HuH-7 (cell line): Measurements from ENCODE around the gene POMZP3.
"Not testable (repeated sequence)": the region's sequence is repeated elsewhere in the genome, so short reads cannot be mapped to it uniquely, and the experiment has no call there.

Experiments used
- DNase-seq: peaks from one replicate; pipeline ENCODE4 v3.0.0; 2011; ENCODE audit warnings: low spot score

POMZP3 gene

DNA sequence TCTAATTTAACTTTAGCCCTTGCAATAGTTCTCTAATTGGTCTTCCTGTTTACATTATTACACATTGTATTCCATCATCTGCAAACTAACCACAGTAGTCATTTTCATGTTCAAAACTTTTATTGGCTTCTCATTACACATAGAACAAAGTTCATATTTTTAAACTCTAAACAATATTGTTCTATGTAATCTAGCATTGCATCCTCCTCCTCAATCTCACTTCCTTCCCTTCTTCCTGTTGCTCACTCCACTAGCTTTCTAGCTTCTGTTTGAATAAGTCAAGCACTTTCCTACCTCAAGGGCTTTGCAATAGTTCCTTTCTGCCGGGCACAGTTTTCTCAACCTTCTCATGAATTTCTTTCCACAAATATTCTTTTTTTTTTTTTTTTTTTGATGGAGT, 38.5 kb downstream of the POMZP3 start:
- not testable (repeated sequence) for DNase-seq

DNA sequence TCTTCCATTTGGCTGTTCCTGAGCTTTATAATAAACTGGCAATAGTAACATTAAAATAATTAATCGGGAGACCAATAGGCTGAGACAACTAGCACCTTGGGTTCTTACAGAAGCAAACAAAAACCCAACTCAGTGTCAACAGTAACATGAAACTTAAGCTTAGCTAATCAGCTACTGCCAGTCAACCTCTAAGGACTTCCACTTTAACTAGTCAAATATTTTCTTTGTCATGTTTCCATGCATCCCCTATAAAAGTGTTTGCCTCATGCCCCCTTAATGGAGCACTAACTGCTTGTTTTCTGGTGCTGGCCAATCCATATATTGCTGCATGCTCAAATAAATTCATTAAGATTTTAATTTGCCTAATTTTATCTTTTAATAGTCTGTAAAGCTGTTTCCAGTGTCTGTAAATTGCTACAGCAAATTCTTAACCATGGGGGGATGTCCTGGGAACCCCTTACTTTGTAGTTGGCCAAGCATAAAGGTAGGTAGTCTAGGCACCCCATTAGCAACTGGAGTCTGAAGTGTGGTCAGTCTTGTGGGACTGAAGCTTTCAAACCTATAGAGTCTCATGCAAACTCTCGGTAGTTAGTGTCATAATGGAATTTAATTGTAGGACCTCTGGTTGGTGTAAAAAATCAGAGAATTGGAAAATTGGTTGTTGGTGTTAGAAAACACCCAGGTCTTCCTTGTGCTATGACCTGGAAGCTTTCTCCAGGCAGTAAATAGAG, 40.3 kb downstream of the POMZP3 start:
- DNase-seq = not testable (repeated sequence)

DNA sequence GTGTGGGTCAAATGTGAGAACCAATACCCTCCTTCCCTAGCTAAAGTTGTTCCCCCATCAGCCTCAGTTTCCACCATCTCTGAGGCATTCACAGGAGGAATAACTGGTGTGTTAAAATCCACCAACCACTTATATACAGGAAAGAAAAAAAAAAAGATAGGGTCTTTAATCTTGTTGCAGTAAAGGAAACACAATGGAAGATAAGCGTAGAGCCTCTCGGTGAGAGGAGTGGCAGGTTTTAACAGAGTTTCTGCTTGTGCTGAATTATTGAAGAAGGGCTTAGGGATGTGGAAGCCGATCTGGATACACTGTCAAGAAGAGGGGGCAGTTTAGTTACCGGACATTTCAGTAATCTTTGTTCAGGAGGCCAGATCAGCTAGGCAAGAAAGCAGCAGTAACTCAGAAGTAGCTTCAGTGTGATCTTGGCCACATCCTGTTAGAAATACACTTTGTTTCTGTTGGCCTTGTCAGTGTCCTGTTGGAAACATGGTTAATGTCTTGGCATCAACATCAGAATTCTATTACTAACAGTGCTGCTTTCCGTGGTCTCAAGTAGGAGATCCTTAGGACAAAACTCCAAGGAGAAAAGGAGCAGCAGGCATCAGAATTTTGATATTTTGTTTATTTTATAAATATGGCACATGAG, 43.3 kb downstream of the POMZP3 start:
- DNase-seq = not testable (repeated sequence)

DNA sequence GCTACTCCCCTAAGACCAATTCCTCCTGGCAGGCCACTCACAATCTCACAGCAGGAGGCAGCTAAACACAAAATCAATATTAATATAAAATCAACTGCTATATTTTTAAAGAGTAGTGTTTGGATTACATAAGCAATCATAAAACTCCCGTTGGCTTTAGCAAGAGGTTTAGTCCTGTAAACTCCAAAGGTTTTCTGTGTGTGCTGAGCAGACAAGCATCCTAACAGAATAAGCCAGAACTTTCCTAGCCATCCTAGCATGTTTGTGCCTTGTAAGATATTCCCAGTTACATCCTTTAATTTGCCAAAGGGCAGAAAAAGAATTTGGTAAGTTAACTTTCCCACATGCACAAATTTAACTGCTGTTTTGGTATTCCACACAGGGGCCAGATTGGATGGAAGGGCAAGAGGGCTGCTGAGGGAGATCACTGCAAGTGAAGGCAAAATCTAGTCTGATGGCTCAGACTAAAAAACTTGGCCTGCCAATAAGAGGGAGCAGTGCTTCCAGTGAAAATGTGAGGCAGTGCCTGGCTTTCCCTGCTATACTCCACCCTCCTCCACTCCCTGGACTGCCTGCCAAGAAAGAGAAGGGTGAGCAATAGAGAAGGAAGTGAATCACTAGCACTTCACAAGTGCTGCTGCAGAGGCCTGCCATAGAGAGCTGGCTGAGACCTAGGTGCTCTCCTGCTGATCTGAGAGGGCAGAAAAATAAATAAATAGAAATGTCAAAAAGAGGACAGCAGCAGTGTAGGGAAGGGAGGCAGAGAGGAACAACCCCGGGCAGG, 44.0 kb downstream of the POMZP3 start:
- not testable (repeated sequence) for DNase-seq

DNA sequence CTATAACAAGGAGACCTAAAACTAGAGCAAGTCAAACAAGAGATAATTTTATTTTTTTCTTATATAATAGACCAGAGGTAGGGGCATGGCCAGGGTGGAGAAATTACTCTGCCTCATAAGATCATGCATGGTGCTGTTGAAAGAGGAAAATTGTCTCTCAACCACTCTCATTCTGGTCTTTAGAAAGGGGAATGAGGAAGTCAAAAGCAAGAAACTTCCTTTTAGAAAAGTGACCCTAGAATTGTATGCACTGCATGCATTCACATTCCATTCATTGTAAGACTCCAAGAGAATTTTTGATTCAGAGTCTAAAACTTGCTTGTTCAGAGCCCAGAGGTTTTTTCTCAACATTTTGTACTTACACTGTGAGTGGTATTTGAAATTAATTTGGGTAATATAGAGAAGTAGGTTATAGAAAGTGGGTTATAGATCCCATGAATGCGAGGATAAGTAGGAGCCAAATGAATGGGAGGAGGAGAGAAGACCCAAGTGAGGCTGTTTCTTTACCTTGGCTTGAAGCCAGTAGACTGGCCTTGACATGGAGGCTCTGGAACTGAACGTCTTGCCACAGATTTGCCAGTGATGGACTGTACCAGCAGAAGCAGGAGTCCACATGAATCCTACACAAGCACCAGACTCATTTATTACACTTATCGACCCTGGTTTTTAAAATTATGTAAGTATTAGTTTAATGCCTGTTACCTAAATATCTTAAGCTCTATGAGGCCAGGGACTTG, 51.0 kb downstream of the POMZP3 start:
- not testable (repeated sequence) for DNase-seq

DNA sequence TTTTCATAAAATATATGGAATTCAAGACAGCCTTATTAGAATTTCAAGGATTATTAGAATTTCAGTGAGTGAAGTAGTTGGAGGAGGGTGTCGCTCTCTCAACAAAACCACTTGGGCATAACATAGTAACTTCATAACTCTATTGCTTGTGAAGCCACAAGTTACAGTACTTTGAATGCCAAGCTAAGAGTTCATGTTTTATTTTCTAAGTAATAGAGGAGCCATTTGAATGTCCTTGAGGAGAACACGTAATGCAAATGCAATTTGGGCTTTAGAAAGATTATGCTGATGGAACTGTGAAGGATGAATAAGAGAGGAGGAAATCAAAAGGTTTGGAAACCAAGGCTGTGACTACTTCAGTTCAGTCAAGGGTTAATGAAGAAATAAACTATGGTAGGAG, 51.6 kb downstream of the POMZP3 start:
- DNase-seq = not testable (repeated sequence)

DNA sequence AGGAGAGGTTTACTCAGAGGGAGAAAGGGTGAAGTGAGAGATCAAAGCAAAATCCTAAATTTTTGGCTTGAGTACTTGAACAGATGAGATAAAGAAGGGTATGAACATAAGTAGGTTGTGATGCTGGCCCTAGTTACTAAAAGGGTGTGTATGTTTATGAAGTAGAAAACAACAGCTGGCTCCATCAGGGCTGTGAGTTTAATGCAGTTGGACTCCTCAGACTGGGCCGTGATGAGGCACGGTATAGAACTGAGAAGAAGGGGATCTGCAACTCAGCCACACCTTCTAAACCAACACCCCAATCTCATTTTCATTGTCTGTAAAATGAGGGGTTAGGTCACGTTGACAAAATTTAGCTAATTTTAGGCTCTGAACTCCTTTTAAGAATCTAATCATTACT, 54.8 kb downstream of the POMZP3 start:
- DNase-seq = not testable (repeated sequence)

DNA sequence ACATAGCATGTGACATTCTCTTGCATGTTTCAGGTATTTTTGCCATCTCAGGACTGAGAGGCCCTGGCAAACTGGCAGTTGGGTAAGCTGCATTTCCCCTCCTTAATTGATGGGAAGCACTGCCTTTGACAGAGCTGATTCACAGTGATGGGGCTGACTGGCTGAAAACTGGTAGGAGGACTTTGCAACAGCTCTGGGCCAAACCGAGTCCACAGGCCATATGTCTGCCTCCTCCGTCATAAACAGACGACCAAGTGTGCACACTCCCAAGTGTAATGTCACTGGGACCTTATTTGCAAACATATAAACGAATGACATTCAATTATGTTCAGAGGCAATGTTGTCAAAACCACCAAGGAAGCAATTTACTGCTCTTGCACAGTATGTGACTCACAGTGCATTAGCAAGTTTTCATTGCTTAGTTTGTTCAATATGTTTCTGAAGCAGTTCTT, 56.7 kb downstream of the POMZP3 start:
- not testable (repeated sequence) for DNase-seq

DNA sequence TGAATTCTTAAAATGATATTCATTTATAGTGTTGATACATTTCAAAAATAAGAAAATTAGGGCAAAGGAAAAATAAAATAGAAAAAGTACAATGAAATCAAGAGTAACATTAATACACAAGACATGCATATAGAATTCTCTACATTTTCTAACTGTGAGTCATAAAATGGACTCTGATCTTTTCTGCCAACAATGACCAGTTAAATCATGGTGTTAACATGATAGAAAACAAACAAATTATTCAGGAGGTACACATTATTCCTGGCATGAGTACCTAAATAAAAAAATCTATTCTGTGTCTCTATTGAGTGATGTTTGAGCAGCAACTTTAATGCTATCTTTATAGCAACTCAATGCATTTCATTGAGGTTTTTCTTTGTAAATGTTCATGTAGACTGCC, 58.3 kb downstream of the POMZP3 start:
- not testable (repeated sequence) for DNase-seq

DNA sequence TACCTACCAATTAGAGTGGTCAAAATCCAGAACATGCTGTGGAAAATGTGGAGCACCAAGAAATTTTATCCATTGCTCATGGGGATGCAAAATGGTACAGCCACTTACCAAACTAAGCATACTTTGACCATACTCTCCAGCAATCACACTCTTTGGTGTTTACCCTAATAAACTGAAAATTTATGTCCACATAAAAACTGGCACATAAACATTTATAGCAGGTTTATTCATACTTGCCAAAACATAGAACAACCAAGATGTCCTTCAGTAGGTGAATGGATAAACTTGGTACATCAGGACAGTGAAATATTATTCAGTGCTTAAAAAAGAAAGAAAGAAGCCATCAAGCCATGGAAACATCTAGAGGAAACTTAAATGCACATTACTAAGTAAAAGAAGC, 59.3 kb downstream of the POMZP3 start:
- DNase-seq = not testable (repeated sequence)

DNA sequence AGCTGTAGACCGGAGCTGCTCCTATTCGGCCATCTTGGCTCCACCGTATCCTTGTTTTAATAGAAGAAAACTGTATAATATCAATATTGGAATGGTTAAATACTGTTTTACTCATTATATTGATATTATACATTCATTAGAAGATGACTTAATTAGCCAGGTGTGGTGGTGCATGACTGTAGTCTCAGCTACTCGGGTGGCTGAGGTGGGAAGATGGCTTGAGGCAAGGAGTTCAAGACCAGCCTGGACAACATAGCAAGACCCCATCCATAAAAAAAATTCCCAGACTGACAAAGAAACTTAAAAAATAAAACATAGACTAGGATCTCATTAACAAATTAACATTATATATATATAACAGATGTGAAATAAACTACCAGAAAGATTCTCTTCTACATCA, 59.8 kb downstream of the POMZP3 start:
- not testable (repeated sequence) for DNase-seq

DNA sequence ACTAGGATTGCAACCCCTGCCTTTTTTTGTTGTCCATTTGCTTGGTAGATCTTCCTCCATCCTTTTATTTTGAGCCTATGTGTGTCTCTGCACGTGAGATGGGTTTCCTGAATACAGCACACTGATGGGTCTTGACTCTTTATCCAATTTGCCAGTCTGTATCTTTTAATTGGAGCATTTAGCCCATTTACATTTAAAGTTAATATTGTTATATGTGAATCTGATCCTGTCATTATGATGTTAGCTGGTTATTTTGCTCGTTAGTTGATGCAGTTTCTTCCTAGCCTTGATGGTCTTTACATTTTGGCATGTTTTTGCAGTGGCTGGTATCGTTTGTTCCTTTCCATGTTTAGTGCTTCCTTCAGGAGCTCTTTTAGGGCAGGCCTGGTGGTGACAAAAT, 62.1 kb downstream of the POMZP3 start:
- DNase-seq = not testable (repeated sequence)

DNA sequence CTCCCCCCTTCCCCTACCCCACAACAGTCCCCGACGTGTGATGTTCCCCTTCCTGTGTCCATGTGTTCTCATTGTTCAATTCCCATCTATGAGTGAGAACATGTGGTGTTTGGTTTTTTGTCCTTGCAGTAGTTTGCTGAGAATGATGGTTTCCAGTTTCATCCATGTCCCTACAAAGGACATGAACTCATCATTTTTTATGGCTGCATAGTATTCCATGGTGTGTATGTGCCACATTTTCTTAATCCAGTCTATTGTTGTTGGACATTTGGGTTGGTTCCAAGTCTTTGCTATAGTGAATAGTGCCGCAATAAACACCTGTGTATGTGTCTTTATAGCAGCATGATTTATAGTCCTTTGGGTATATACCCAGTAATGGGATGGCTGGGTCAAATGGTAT, 65.7 kb downstream of the POMZP3 start:
- not testable (repeated sequence) for DNase-seq

DNA sequence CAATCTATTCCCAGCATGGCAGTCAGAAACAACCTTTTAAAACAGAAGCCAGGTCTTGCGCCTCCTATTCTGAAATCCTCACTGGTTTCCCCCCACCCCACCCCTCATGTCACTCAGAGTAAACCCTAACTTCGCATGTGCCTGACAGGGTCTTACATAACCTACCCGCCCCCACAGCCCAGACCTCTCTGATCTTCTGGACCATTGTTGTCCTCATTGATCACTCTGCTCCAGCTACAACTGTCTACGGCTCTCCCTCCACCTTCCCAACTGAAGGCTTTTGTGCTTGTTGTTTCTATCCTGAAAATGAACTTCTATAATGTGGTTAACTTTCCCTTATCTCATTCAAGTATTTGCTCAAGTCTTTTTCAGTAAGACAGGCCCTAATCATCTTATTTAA, 66.9 kb downstream of the POMZP3 start:
- not testable (repeated sequence) for DNase-seq
